ENCODE measurements around the gene ATOSB. TPM values are rescaled to one million over a fixed set of nuclear protein-coding genes. Genes with fewer than 3 reads are reported as not detected.

The ATOSB gene
- total RNA-seq, 4 donors from 2014 or later, result 4.1 to 31.5 (median 22.6) TPM

DNA sequence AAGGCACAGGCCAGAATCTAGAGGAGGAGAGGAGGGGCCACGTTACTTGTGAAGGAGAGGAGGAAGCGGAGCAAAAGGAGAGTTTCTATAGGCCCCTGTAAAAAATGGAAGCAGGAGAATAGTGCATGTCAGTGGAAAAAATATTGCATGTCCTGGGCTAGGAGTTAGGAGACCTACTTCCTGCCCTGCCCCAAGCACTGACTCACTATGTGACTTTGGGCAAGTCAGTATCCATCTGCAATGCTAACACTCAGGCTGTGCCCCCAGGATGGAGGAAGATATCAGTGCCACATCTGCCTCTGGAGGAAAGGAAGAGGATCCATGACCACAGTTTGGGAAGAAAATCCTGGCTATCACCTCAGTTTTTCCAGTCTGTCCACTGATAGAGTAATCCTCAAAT, 26.2 kb downstream of the ATOSB start:
- Histone ChIP-seq H3K36me3 (peaks cover 0 to 61% (median 0%) of the 10 kb centered on the region in 3 donors), H3K27ac (no peak overlapping the region), H3K4me1 (no peaks in the 10 kb centered on the region), H3K4me3 (no peak overlapping the region), H3K27me3 (no peaks in the 10 kb centered on the region), H3K9me3 (no peaks in the 10 kb centered on the region)
- TF ChIP-seq, protein P1, sequence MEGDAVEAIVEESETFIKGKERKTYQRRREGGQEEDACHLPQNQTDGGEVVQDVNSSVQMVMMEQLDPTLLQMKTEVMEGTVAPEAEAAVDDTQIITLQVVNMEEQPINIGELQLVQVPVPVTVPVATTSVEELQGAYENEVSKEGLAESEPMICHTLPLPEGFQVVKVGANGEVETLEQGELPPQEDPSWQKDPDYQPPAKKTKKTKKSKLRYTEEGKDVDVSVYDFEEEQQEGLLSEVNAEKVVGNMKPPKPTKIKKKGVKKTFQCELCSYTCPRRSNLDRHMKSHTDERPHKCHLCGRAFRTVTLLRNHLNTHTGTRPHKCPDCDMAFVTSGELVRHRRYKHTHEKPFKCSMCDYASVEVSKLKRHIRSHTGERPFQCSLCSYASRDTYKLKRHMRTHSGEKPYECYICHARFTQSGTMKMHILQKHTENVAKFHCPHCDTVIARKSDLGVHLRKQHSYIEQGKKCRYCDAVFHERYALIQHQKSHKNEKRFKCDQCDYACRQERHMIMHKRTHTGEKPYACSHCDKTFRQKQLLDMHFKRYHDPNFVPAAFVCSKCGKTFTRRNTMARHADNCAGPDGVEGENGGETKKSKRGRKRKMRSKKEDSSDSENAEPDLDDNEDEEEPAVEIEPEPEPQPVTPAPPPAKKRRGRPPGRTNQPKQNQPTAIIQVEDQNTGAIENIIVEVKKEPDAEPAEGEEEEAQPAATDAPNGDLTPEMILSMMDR (IDR thresholded peaks at IDR 0.05), result no peak
- TF ChIP-seq POLR2A (IDR thresholded peaks at IDR 0.05), result no peak
- no peak for DNase-seq

DNA sequence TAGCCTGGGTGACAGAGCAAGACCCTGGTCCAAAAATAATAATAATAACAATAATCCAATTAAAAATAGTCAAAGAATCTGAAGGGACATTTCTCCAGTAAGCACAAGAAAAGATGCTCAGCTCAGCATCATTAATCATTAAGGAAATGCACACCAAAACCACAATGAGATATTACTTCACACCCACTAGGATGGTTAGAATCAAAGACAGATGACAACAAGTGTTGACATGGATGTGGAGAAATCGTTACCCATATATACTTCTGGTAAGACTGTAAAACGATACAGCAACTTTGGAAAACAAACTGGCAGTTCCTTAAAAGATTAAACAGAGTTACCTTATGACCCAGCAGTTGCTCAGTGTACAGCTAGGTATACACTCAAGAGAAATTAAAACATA, 30.6 kb downstream of the ATOSB start:
- no peak for TF ChIP-seq POLR2A (IDR thresholded peaks at IDR 0.05)
- TF ChIP-seq, protein P1 (IDR thresholded peaks at IDR 0.05), result no peak
- no peak for DNase-seq

DNA sequence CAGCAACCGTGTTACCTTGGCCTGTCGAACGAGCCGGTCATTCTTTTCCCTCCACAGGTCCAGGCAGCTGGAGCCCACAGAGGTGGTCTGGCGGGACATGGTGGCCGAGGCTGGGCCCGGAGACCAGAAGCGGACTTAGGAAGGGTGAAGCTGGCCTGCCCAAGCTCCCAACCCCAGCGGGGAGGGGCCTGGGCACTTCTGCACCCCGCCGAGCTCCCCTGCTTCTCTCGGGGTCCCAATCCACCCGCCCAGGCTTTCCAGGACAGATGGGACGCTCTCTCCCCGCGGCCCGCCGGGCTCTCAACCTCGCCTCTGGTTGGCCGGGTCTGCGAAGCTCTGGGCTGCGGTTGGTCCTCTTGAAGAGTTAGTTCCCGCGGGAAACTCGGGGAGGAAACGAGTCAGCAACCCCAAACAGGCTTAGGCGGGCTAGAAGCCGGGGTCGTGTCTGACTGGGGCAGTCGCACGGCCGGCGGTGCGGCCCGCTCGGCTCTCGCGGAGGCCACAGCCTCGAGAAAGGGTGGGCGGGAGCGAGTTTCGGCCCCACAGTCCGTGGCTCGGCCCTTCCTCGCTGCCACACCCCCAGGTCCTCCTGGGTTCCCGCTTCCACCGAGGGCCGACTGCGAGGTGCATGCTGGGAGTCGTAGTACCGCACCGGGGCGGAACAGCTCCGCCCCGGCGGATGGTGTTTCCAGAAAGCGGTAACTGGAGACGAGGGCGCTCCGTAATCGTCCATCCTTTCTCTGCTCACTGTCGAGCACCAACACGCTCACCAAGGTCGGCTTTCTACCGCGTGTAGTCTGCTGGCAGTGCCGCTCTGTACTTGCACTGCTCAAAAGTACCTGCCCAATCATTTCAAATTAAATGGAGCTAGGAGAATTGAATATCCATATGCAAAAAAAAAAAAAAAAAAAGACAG, 36.0 kb downstream of the ATOSB start, which contains the start of gene FANCG:
FANCG (minus strand) TSS at position 517 of the 916 bp plus-strand sequence; CDS start at position 99, 418 bp downstream.
- H3K27me3 ChIP-seq, result no peaks in the 10 kb centered on the region
- no peaks in the 10 kb centered on the region for H3K36me3 ChIP-seq
- TF ChIP-seq, protein P1 (IDR thresholded peaks at IDR 0.05), result no peak
- peak; percentile 88 to 95 (median 92) for DNase-seq
- H3K4me3 ChIP-seq, result peak within 1 kb of the TSS; percentile 75 to 99 (median 78)
- peak within 1 kb of the TSS; percentile 46 to 89 (median 72) for H3K27ac ChIP-seq
- no peaks in the 10 kb centered on the region for H3K9me3 ChIP-seq
- H3K4me1 ChIP-seq, result peaks cover 4 to 19% (median 8%) of the 10 kb centered on the region in 4 donors

More for the DNA sequence above, 30.6 kb downstream of the ATOSB start:
- H3K4me1 ChIP-seq, result peaks cover 0 to 7% (median 0%) of the 10 kb centered on the region in 4 donors
- H3K27me3 ChIP-seq, result no peaks in the 10 kb centered on the region
- no peaks in the 10 kb centered on the region for H3K9me3 ChIP-seq
- H3K4me3 ChIP-seq, result no peak overlapping the region
- H3K36me3 ChIP-seq, result peaks cover 0 to 30% (median 0%) of the 10 kb centered on the region in 3 donors
- no peak overlapping the region for H3K27ac ChIP-seq

DNA sequence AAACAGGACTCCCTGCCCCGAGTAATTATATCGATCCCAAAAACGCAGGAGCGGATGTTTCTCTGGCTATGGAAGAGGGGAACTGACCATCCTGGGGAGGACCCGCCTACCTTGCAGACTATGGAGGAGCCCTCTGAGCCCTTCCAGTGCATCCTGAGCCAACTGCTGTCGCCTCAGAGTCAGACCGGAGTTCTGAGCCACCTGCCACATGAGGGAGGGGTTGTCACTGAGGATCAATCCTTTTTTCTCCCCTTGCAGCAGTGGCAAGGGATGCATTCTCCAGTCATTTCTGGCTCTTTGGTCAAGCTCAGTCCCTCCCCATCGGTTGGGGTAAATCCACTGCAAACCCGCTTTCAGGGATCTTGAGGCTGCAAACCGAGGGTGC, 36.6 kb downstream of the ATOSB start:
- H3K4me3 ChIP-seq, result peak overlapping the region; percentile 75 to 99 (median 78)
- peak overlapping the region; percentile 46 to 89 (median 72) for H3K27ac ChIP-seq
- H3K9me3 ChIP-seq, result no peaks in the 10 kb centered on the region
- no peaks in the 10 kb centered on the region for H3K27me3 ChIP-seq
- no peak for DNase-seq
- peaks cover 4 to 19% (median 8%) of the 10 kb centered on the region in 4 donors for H3K4me1 ChIP-seq
- no peak for TF ChIP-seq POLR2A (IDR thresholded peaks at IDR 0.05)
- TF ChIP-seq, protein P1 (IDR thresholded peaks at IDR 0.05), result no peak
- no peaks in the 10 kb centered on the region for H3K36me3 ChIP-seq

- H3K4me1 ChIP-seq, result peaks cover 4 to 19% (median 8%) of the 10 kb centered on the region in 4 donors
- no peak overlapping the region for H3K4me3 ChIP-seq
- DNase-seq, result no peak
- TF ChIP-seq, protein P1 (IDR thresholded peaks at IDR 0.05), result no peak
- TF ChIP-seq POLR2A (IDR thresholded peaks at IDR 0.05), result no peak
- no peaks in the 10 kb centered on the region for H3K36me3 ChIP-seq
- H3K27me3 ChIP-seq, result no peaks in the 10 kb centered on the region
- no peaks in the 10 kb centered on the region for H3K9me3 ChIP-seq
- H3K27ac ChIP-seq, result no peak overlapping the region
These were observed 37.6 kb downstream of the ATOSB start for GRCh38 chr9:35078066-35078465.
